A673 (cell line): Measurements from ENCODE around the gene CSAG1. TPM values are rescaled to one million over a fixed set of nuclear protein-coding genes. Genes with fewer than 3 reads are reported as not detected.
"Not testable (repeated sequence)": the region's sequence is repeated elsewhere in the genome, so short reads cannot be mapped to it uniquely, and the experiment has no call there.

Source experiments
- BruUV-seq: library from RNA; stranded (reverse); fragments of 400-500 nt; replicated peaks from 2 replicates; lab custom pipeline; 2021; lab: Mats Ljungman, UMichigan
- CTCF ChIA-PET: fragments of 300-600 bp; sonication (Branson Sonifier 250); formaldehyde crosslinking; loops from one replicate; lab custom pipeline; 2022; ENCODE audit warnings: antibody characterized with exemption; lab: Charles Lee
- POLR2A ChIA-PET: fragments of 300-600 bp; sonication (Branson Sonifier 250); formaldehyde crosslinking; loops from one replicate; lab custom pipeline; 2022; ENCODE audit warnings: antibody characterized with exemption; ENCODE audit not compliant: low non-redundant PET; lab: Charles Lee
- DNase-seq: peaks from one replicate; pipeline ENCODE4 v3.0.0-alpha.2; 2015; ENCODE audit warnings: low spot score
- H3K27ac ChIP-seq: fragments of 200-600 bp; sonication (generic); 2 replicates; pipeline ENCODE4 v1.5.1; 2016; ENCODE audit warnings: mixed run types, low read depth, mild to moderate bottlenecking, mixed read lengths, antibody characterized with exemption, low read length; ENCODE audit not compliant: poor library complexity, severe bottlenecking
- H3K27me3 ChIP-seq: fragments of 200-600 bp; sonication (generic); replicated peaks from 2 replicates; pipeline ENCODE4 v1.6.1; 2017; ENCODE audit warnings: mixed run types, low read depth, mild to moderate bottlenecking, mixed read lengths, antibody characterized with exemption, low read length; ENCODE audit not compliant: insufficient read depth, poor library complexity
- H3K36me3 ChIP-seq: fragments of 200-600 bp; sonication (generic); 2 replicates; pipeline ENCODE4 v1.6.1; 2016; ENCODE audit warnings: mixed run types, mild to moderate bottlenecking, mixed read lengths, antibody characterized with exemption, low read length; ENCODE audit not compliant: insufficient read depth, poor library complexity, severe bottlenecking
- H3K4me1 ChIP-seq: fragments of 200-600 bp; sonication (generic); 2 replicates; pipeline ENCODE4 v1.6.1; 2017; ENCODE audit warnings: mixed run types, mild to moderate bottlenecking, mixed read lengths, antibody characterized with exemption, low read length; ENCODE audit not compliant: insufficient read depth, poor library complexity, severe bottlenecking
- H3K4me3 ChIP-seq: fragments of 200-600 bp; sonication (generic); 2 replicates; pipeline ENCODE4 v1.5.1; 2016; ENCODE audit warnings: low read depth, mixed run types, mild to moderate bottlenecking, mixed read lengths, low read length; ENCODE audit not compliant: poor library complexity, severe bottlenecking
- H3K9me3 ChIP-seq: fragments of 200-600 bp; sonication (generic); 2 replicates; pipeline ENCODE4 v1.6.1; 2016; ENCODE audit warnings: mixed run types, low read depth, mild to moderate bottlenecking, mixed read lengths, antibody characterized with exemption, low read length; ENCODE audit not compliant: poor library complexity, severe bottlenecking
- CTCF ChIP-seq: fragments of 300-800, 200-600 bp; sonication (generic); conservative IDR thresholded peaks from 2 replicates; pipeline ENCODE4 v1.5.1; 2017; ENCODE audit warnings: low read depth, mild to moderate bottlenecking, antibody characterized with exemption, low read length, moderate library complexity, mixed read lengths
- EZH2 ChIP-seq: fragments of 200-600 bp; sonication (generic); IDR thresholded peaks from 2 replicates; pipeline ENCODE4 v1.6.1; 2017; ENCODE audit warnings: borderline replicate concordance, low read depth, mild to moderate bottlenecking, mixed read lengths, antibody characterized with exemption, low read length; ENCODE audit not compliant: poor library complexity, severe bottlenecking
- intact Hi-C: fragments of 100-400 bp; cut with micrococcal nuclease; formaldehyde crosslinking; loops from one replicate; pipeline ENCODE4 v1.10.0; 2022; ENCODE audit not compliant: unreplicated experiment
- total RNA-seq: library from RNA; stranded (reverse); gene quantifications from 2 replicates; pipeline ENCODE4 v1.2.3, GENCODE V29; 2021

Gene CSAG1
- total RNA-seq, 1 experiment from 2014 or later, result not detected

GRCh38 chrX:152725409-152725808 lies 8.1 kb downstream of the CSAG1 start:
- ChIA-PET CTCF (no interaction called here), POLR2A (no interaction called here)
- DNase-seq, result no peak
- no TSS peak for BruUV-seq
- no peak for TF ChIP-seq CTCF
- TF ChIP-seq EZH2, result no peak
- Histone ChIP-seq H3K36me3 (no peaks in the 10 kb centered on the region), H3K4me1 (no peaks in the 10 kb centered on the region), H3K9me3 (no peaks in the 10 kb centered on the region), H3K4me3 (no peak overlapping the region), H3K27me3 (no peaks in the 10 kb centered on the region), H3K27ac (no peak overlapping the region)
- intact Hi-C loops, result no loop called here

- H3K4me1 ChIP-seq, BruUV-seq, H3K36me3 ChIP-seq, CTCF ChIA-PET, H3K9me3 ChIP-seq, H3K27ac ChIP-seq, DNase-seq, H3K4me3 ChIP-seq, POLR2A ChIA-PET, H3K27me3 ChIP-seq, intact Hi-C loops: not testable (repeated sequence)
Measured at GRCh38 chrX:152713815-152714787, 19.4 kb downstream of the CSAG1 start, which contains the start of gene MAGEA2B. Gene MAGEA2B, plus strand, starts transcription at chrX:152714628. Its CDS starts 2,479 bp downstream, at chrX:152717107.

- H3K27ac ChIP-seq, H3K9me3 ChIP-seq, intact Hi-C loops, H3K4me3 ChIP-seq, H3K27me3 ChIP-seq, DNase-seq, POLR2A ChIA-PET, H3K36me3 ChIP-seq, BruUV-seq, CTCF ChIA-PET, H3K4me1 ChIP-seq: not testable (repeated sequence)
Measured at GRCh38 chrX:152713195-152713594, 20.3 kb downstream of the CSAG1 start.

GRCh38 chrX:152709173-152709572 lies 24.3 kb downstream of the CSAG1 start, which contains the start of gene CSAG2:
Gene CSAG2, minus strand, starts transcription at chrX:152709273. Its CDS starts 161 bp downstream, at chrX:152709112.
- H3K36me3 ChIP-seq, intact Hi-C loops, H3K27ac ChIP-seq, H3K4me1 ChIP-seq, H3K9me3 ChIP-seq, H3K27me3 ChIP-seq, BruUV-seq, DNase-seq, H3K4me3 ChIP-seq, CTCF ChIA-PET, POLR2A ChIA-PET: not testable (repeated sequence)

- H3K27ac ChIP-seq, H3K27me3 ChIP-seq, H3K9me3 ChIP-seq, H3K36me3 ChIP-seq, BruUV-seq, H3K4me3 ChIP-seq, POLR2A ChIA-PET, intact Hi-C loops, H3K4me1 ChIP-seq, DNase-seq, CTCF ChIA-PET: not testable (repeated sequence)
Measured at GRCh38 chrX:152706500-152706899, 27.0 kb downstream of the CSAG1 start.

- CTCF ChIA-PET, H3K9me3 ChIP-seq, H3K4me1 ChIP-seq, POLR2A ChIA-PET, H3K27me3 ChIP-seq, BruUV-seq, H3K36me3 ChIP-seq, H3K27ac ChIP-seq, intact Hi-C loops, H3K4me3 ChIP-seq, DNase-seq: not testable (repeated sequence)
Measured at GRCh38 chrX:152700390-152700789, 33.1 kb downstream of the CSAG1 start.
